Measurements from ENCODE around the gene NPHP4. TPM values are rescaled to one million over a fixed set of nuclear protein-coding genes. Genes with fewer than 3 reads are reported as not detected.
A peak's percentile ranks its signal among the peaks of the same experiment; 100 is the strongest.
"Not testable (repeated sequence)": the region's sequence is repeated elsewhere in the genome, so short reads cannot be mapped to it uniquely, and the experiment has no call there.

NPHP4 gene
- total RNA-seq, 6 experiments from 2014 or later, result 1.5 to 6.0 (median 2.0) TPM

DNA sequence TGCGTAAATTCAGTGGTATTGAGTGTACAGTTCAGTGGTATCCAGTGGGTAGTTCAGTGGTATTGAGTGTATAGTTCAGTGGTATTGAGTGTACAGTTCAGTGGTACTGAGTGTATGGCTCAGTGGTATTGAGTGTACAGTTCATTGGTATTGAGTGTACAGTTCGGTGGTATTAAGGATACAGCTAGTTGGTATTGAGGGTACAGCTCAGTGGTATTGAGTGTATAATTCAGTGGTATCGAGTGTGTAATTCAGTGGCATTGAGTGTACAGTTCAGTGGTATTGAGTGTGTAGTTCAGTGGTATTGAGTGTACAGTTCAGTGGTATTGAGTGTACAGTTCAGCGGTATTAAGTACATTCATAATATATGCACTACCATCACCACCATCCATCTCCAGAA, 30.0 kb upstream of the NPHP4 start:
- H3K4me1 ChIP-seq, result no peaks in the 10 kb centered on the region
- intact Hi-C loops (cut with DNase I), result no loop called here
- no peak overlapping the region for H3K27ac ChIP-seq
- H3K9me3 ChIP-seq, result no peaks in the 10 kb centered on the region
- H3K27me3 ChIP-seq, result no peaks in the 10 kb centered on the region
- ATAC-seq (no peak), DNase-seq (no peak)
- TF ChIP-seq, protein P1, sequence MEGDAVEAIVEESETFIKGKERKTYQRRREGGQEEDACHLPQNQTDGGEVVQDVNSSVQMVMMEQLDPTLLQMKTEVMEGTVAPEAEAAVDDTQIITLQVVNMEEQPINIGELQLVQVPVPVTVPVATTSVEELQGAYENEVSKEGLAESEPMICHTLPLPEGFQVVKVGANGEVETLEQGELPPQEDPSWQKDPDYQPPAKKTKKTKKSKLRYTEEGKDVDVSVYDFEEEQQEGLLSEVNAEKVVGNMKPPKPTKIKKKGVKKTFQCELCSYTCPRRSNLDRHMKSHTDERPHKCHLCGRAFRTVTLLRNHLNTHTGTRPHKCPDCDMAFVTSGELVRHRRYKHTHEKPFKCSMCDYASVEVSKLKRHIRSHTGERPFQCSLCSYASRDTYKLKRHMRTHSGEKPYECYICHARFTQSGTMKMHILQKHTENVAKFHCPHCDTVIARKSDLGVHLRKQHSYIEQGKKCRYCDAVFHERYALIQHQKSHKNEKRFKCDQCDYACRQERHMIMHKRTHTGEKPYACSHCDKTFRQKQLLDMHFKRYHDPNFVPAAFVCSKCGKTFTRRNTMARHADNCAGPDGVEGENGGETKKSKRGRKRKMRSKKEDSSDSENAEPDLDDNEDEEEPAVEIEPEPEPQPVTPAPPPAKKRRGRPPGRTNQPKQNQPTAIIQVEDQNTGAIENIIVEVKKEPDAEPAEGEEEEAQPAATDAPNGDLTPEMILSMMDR (IDR thresholded peaks at IDR 0.05), result no peak
- TF ChIP-seq POLR2A (IDR thresholded peaks at IDR 0.05), result no peak
- no peaks in the 10 kb centered on the region for H3K36me3 ChIP-seq
- WGBS (ENCODE audit: insufficient coverage, low coverage, low lambda C conversion rate, missing lambda C conversion rate), result 74% methylated on average over 4 of the region's 4 CpGs
- no peak overlapping the region for H3K4me3 ChIP-seq

DNA sequence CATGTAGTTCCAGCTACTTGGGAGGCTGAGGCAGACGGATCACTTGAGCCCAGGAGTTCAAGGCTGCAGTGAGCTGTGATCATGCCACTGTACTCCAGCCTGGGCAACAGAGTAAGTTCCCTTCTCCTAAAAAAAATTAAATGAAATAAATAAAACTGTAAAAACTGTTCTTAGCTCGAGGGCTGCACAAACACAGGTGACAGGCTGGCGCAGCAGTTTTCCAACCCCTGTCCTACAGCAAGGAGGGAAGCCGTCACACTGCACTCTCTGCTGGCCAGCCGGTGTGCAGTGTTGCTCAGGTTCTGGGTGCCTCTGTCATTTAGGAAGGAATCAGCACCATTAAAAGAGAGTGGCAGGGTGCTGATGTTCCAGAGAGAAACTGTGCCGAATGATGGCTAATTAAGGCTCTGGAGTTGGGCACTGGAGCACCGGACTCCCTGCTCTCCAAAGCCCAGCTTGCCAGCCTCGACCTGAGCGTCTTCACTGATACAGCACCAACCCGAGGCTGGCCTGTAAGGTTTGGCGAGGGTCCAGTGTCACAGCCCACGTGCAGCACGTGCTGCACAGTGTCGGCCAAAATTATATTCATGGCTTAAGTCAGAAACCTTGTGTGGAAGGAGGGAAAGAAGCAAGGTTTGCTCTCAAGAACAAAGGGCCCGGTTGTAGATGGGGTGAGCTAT, 27.1 kb upstream of the NPHP4 start:
- 55% methylated on average over 9 of the region's 15 CpGs for WGBS (ENCODE audit: insufficient coverage, low coverage, low lambda C conversion rate, missing lambda C conversion rate)
- no peaks in the 10 kb centered on the region for H3K27me3 ChIP-seq
- TF ChIP-seq, protein P1 (IDR thresholded peaks at IDR 0.05), result no peak
- no peak for TF ChIP-seq POLR2A (IDR thresholded peaks at IDR 0.05)
- intact Hi-C loops (cut with DNase I), result no loop called here
- H3K4me1 ChIP-seq, result no peaks in the 10 kb centered on the region
- no peaks in the 10 kb centered on the region for H3K9me3 ChIP-seq
- H3K27ac ChIP-seq, result no peak overlapping the region
- DNase-seq (no peak), ATAC-seq (no peak)
- H3K36me3 ChIP-seq, result no peaks in the 10 kb centered on the region
- no peak overlapping the region for H3K4me3 ChIP-seq

DNA sequence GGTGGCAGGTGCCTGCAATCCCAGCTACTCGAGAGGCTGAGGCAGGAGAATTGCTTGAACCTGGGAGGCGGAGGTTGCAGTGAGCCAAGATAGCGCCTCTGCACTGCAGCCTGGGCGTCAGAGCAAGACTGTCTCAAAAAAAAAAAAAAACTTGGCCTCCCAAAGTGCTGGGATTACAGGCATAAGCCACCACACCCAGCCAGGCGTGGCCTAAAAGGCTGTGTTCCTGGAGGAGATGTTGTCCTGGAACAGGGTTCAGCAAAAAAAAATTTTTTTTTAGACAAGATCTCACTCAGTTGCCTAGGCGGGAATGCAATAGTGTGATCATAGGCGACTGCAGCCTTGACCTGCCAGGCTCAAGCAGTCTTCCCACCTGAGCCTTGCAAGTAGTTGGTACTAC, 25.4 kb upstream of the NPHP4 start:
- WGBS (ENCODE audit: insufficient coverage, low coverage, low lambda C conversion rate, missing lambda C conversion rate), result 73% methylated on average over 6 of the region's 7 CpGs
- H3K36me3 ChIP-seq; H3K4me3 ChIP-seq; H3K27ac ChIP-seq; ATAC-seq; H3K27me3 ChIP-seq; H3K4me1 ChIP-seq; DNase-seq; intact Hi-C loops (cut with DNase I); H3K9me3 ChIP-seq: not testable (repeated sequence)

DNA sequence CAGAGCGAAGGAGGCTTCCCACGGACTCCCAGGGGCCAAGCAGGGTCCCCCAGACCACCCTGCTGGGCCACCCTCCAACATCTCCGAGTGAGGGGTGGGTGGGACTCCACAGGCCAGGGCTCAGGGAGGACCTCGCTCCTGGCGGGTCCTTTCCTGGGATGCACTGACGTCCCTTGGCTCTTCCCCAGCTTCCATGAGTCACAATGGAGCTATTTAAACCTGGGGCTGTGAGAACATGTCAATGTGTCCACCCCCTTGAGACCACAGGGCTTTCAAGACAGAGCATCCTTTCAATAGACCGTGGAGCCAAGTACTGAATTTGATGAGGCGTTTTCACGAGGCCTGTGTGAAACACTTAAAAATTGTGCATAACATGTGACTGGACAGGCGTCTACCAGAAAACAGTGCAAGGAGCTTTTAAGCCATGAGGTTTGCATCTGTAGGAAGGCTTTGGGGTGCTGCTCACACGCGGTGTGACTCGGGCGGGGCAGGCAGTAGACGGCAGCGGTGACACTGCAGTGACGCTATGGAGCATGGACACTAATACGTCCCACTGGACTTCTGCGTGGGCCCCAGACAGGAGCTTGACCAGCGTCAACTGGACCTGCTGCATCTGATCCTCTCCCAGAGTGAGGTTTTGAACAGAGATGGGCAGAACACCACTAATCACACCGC, 24.1 kb upstream of the NPHP4 start:
- intact Hi-C loops (cut with DNase I), result no loop called here
- Histone ChIP-seq H3K4me3 (no peak overlapping the region), H3K36me3 (no peaks in the 10 kb centered on the region), H3K27me3 (no peaks in the 10 kb centered on the region), H3K27ac (no peak overlapping the region), H3K4me1 (no peaks in the 10 kb centered on the region), H3K9me3 (no peaks in the 10 kb centered on the region)
- no peak for TF ChIP-seq POLR2A (IDR thresholded peaks at IDR 0.05)
- TF ChIP-seq, protein P1 (IDR thresholded peaks at IDR 0.05), result no peak
- DNase-seq (peak in 1 of 3 donors; percentile 25), ATAC-seq (no peak)
- WGBS (ENCODE audit: insufficient coverage, low coverage, low lambda C conversion rate, missing lambda C conversion rate), result 60% methylated on average over 8 of the region's 21 CpGs

All from right lobe of liver (tissue), 6 donors.